Left cardiac atrium (tissue), 4 donors: ENCODE data around the gene TUBGCP4. TPM values are rescaled to one million over a fixed set of nuclear protein-coding genes. Genes with fewer than 3 reads are reported as not detected.
A peak's percentile ranks its signal among the peaks of the same experiment; 100 is the strongest.

Source experiments
- ATAC-seq, 2 donors: fragments of 200-7000 bp; cut with Tn5 transposase; one replicate each; pipeline ENCODE4 v1.9.1; 2020; ENCODE audit warnings: mild to moderate bottlenecking in 2 of 2, moderate library complexity in 2 of 2
- DNase-seq: peaks from one replicate; pipeline ENCODE4 v3.0.0-alpha.2; 2020
- intact Hi-C, 2 donors: fragments of 100-400 bp; cut with DNase I; formaldehyde crosslinking; loops; one replicate each; pipeline versions ENCODE4 v1.14.1 to v1.15.1; 2022 to 2023
- long read RNA-seq: library from polyadenylated mRNA; unstranded; transcript quantifications from one replicate; pipeline ENCODE4 v2.0.0, GENCODE V29; 2021
- total RNA-seq, 2 donors: library from RNA; stranded (reverse); fragmentation: NEBNext Ultra II Directional; extraction: Animal tissue kit (Norgen Biotek cat#: 25700); gene quantifications; one replicate each; pipeline ENCODE4 v1.2.1, GENCODE V29; 2021
- donor health status: DM: no; HTN: yes; CAD: no.
- donor health status: DM: no; HTN: yes; CAD: no; lungs with severe emphysema.
- donor health status: DM: yes; HTN: yes; CAD: no.
- donor health status: Dilated cardiomyopathy.

The TUBGCP4 gene, protein sequence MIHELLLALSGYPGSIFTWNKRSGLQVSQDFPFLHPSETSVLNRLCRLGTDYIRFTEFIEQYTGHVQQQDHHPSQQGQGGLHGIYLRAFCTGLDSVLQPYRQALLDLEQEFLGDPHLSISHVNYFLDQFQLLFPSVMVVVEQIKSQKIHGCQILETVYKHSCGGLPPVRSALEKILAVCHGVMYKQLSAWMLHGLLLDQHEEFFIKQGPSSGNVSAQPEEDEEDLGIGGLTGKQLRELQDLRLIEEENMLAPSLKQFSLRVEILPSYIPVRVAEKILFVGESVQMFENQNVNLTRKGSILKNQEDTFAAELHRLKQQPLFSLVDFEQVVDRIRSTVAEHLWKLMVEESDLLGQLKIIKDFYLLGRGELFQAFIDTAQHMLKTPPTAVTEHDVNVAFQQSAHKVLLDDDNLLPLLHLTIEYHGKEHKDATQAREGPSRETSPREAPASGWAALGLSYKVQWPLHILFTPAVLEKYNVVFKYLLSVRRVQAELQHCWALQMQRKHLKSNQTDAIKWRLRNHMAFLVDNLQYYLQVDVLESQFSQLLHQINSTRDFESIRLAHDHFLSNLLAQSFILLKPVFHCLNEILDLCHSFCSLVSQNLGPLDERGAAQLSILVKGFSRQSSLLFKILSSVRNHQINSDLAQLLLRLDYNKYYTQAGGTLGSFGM
- total RNA-seq: 10 to 100 TPM; 11.3 to 12.6 TPM
- long read RNA-seq, full-length matches to known transcripts: 12 of 29 reads
- long read RNA-seq, partial matches to known transcripts: 4 of 29 reads
- long read RNA-seq, other reads (novel, unspliced or antisense): 13 of 29 reads

DNA sequence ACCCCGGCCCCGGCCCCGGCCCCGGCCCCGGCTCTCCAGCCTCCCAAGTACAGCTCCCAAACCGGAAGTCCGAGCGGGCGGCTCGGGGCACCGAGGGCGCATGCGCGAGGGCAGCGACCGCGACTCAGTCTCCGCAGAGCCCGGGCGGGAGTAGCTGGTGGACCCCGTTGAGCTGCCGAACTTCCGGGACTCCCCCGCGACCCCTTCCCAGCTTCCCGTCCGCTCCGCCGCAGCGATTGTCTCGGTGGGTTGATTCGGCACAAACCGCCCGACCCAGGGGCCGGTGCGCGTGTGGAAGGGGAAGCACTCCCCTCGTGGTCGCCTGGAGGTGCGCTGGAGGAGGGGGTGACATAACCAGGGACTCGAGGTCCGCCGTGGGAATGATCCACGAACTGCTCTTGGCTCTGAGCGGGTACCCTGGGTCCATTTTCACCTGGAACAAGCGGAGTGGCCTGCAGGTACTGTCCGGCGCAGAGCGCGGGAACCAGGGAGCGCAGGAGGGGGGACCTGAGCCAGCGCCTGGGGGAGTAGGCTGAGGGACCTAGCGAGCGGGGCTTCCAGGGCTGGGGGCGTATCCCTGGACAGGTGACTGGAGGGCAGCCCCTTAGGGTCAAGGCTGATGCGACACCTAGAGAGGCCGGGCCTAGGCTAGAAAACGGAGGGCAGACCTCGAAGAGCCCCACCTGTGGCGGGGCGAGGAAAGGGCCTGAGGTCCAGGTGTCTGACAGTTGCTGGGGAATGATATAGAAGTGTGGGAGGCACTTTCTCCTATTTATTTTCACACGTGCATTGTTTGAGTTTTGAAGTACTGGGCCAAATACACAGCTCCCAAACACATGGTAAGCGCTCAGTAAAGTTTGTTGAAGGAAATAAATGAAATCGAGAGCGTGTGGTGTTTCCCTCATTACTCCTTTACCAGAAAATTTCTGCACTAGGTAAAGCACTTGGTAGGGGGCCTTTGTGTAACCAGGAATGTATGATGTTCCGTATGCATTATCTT lies at the start of gene TUBGCP4, which contains the start of gene ZSCAN29:
Gene TUBGCP4 (plus strand): TSS at position 127 of the 1,000 bp plus-strand sequence. CDS start 254 bp downstream, at position 381.
Gene ZSCAN29 (minus strand): TSS at position 69 of the 1,000 bp plus-strand sequence. CDS start 1,130 bp downstream, outside the sequence.
- peak; percentile 97 to 98 for ATAC-seq
- DNase-seq: peak; percentile 85
- intact Hi-C loops: loop anchor here in 1 of 2 donors (5.0 kb wide), 1 partner anchor 39 kb away; the partner anchor contains the start of gene LCMT2

DNA sequence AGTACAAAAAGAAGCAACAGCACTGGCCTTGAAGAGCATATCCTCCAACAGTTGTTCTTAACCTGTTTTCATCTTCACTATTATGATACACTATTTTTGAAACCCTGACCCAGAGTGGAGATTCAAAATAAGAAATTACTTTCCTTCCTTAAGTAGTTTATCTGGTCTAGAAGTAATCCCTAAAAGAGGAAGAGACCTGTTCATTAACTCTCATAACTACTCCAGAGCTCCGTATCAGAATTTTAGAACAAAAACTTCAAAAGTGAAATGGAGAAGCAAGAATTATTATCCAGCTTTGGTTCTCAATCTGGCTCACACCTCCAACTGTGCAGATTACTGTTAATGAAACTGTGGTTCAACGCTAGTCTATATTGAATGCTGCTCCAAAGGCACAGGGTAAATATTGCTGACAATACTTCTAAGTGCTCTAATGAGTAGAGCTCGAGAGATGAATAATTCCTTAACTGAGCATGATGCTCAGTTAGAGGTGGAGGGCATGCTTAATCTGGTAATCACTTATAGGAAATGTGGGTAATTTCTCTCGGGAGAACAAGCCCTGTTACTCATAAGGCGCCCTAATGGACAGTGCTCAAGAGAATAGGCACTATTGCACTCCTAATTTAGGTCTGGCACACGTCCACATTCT lies 45.7 kb upstream of the TUBGCP4 start:
- ATAC-seq (no peak), DNase-seq (no peak)
- intact Hi-C loops: no loop called here

- ATAC-seq: peak; percentile 8 to 14
Observed at GRCh38 chr15:43329217-43329959, 41.5 kb upstream of the TUBGCP4 start.

GRCh38 chr15:43329960-43330779 lies 40.7 kb upstream of the TUBGCP4 start, which contains the start of gene LCMT2:
Gene LCMT2, minus strand, starts transcription at chr15:43330573. Its CDS starts 84 bp downstream, at chr15:43330489.
- ATAC-seq (peak; percentile 96 to 98), DNase-seq (peak; percentile 94)
- intact Hi-C loops: loop anchor here in 1 of 2 donors (5.0 kb wide), 1 partner anchor 42 kb away; the partner anchor contains the start of genes TUBGCP4 and ZSCAN29

More at GRCh38 chr15:43329217-43329959, 41.5 kb upstream of the TUBGCP4 start:
- intact Hi-C loops: no loop called here
- peak; percentile 44 for DNase-seq

DNA sequence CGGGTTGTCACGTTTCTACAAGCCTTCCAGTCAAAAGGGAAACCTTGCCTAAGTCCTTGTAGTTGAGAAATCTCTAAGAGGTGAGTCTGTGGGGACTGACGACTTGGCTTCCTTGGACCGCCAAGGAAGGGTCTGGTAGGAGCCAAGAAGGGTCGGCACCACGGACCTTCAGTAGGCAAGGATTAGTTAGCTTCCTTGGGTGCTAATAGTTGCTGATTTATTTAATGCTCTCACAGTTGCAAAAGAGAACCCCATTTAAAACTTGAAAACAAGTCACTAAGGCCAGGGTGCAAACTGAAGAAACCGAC lies 40.2 kb upstream of the TUBGCP4 start:
- intact Hi-C loops: loop anchor here in 1 of 2 donors (5.0 kb wide), 1 partner anchor 42 kb away; the partner anchor contains the start of genes TUBGCP4 and ZSCAN29
- no peak for DNase-seq

DNA sequence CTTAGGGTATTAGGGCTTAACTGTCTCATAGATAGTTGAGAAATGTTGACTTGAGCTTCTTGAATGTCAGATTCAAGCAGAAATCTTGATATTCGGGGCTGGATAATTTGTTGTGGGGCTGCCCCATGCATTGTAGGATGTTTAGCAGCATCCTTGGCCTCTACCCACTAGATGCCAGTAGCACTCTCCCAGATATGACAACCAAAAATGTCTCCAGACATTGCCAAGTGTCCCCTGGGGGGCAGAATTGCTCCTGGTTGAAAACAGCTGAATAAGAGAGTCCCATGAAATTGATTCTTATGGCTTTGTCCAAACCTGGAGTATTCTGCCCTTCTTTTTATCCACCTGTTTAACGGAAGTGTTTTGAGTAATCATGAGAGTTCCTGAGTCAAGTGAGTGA lies 24.6 kb upstream of the TUBGCP4 start:
- DNase-seq (no peak), ATAC-seq (no peak)
- intact Hi-C loops: no loop called here

More for the DNA sequence above, 40.2 kb upstream of the TUBGCP4 start:
- no peak for ATAC-seq

DNA sequence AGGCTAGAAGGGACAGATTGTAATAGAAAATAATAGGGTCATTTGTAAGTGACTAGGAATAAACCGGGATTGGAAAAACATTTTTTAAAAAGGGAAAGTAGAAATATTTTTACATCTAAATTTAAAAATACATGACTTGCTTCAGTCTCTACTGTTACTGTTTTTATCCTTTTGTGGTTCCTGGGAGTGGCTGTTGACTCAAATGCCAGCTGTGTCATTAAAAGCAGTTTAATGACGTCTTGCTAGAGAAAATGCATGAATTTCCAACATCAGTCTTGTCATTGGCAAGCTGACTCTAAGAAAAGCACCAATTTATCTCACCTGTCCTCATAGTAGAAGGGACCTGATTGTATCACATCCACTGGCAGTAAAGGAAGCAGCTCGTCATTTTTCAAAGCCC lies 23.8 kb upstream of the TUBGCP4 start:
- no peak for DNase-seq
- intact Hi-C loops: no loop called here
- ATAC-seq: no peak

DNA sequence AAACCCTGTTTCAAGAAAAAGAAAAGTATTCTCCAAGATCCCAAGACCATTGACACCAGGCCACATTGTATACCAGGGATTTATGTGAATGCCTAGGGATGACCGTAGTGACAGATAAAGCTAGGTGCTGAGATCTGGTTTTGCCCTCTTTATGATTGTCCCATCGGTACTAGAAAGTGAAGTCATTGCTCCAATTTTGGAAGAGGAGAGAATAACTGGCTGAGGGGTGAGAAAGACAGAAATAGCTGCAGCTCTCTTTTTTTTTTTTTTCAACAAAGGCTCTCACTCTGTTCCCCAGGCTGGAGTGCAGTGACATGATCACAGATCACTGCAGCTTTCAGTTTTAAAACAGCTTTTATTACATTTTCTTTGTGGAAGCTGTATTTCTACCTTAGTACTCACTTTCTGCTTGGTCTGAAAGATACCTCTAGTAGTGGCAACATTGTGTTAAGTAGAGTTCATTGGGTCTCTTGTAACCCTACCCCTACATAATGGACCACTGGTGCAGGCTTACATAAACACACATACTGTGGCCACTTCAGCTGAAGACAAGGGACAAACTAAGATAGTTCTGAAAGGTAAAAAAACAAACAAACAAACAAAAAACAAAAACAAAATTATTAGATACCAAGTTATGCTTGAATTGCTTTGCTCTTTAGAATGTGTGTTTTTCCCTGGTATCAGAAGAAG lies 18.1 kb upstream of the TUBGCP4 start:
- ATAC-seq (peak; percentile 76 to 87), DNase-seq (no peak)
- intact Hi-C loops: no loop called here

- DNase-seq (no peak), ATAC-seq (no peak)
- intact Hi-C loops: no loop called here
Observed at GRCh38 chr15:43360821-43361220, 10.1 kb upstream of the TUBGCP4 start.

- intact Hi-C loops: no loop called here
- ATAC-seq (no peak), DNase-seq (no peak)
Observed at GRCh38 chr15:43361313-43361903, 9.5 kb upstream of the TUBGCP4 start.

DNA sequence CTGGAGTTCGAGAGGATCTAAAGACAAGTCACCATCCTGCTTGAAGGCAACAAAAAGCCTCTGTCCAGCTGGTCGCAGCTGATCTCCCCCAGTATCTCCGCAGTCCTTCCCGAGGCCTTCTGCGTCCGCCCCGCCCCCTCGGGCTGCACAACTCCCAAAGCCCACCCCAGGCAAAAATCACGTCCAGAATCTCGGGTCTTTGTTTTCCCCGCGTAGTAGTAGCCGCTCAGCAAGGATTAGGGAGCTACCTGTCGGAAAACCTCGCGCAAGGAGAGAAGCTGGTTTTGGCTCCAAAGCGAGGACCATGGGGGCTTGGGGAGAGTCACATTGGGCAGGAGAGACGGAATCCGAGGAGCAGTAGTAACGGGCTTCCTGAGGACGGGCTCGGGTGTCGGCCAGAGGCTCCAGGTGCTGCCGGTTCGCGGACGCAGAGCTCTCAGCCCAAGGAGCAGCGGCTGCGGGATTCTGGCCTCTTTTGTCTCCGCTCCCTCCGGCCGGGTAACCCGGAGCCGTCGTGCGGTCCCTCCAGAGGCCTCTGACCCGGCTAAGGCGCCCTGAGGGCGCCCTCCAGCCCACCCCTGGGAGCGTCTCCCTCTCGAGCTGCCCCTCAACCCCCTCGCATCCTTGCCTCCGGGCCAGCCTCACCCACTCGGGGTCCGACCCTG lies 459 bp upstream of the TUBGCP4 start:
- intact Hi-C loops: loop anchor here in 1 of 2 donors (5.0 kb wide), 1 partner anchor 38 kb away; the partner anchor contains the start of gene LCMT2
- ATAC-seq (peak; percentile 64 to 80), DNase-seq (peak; percentile 25)

DNA sequence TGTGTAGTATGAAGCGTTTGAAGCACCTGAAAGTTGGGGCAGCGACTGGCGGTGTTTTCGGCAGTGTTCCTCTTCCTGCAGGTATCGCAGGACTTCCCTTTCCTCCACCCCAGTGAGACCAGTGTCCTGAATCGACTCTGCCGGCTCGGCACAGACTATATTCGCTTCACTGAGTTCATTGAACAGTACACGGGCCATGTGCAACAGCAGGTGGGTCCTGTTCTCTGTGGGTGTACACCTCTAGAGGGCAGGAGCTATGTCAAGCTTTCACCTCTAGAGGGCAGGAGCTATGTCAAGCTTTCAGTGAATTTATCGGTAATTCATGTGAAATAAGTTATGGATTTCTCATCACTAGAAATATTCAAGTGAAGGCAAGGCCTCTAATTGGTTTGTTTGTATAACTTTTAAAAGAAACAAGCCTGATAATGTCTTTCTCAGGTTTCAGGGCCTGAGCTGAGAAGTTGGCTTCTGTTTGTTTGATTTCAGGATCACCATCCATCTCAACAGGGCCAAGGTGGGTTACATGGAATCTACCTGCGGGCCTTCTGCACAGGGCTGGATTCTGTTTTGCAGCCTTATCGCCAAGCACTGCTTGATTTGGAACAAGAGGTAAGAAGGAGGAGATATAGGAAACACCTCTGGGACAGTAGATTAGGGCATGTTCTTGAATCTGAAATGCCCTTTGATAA lies 5.3 kb downstream of the TUBGCP4 start:
- ATAC-seq (peak in 1 of 2 donors; percentile 33), DNase-seq (no peak)
- intact Hi-C loops: no loop called here

DNA sequence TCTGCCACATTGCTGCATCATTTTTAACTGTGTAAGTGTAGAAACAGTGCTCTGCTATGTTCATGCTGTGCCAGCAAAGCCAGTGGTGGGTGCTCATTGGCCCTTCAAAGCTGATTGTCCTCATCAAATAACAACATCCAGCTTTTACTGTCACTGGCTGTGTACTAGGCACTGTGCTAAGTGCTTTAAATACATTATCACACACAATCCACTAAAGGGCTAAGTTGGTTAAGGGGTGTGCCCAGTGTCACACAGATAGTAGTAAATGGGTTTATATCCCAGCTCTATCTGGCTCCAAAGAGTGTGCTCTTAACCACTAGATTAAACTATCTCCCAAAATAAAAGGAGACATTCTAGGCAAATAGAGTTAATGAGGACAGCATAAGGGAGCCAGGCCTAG lies 7.7 kb downstream of the TUBGCP4 start:
- DNase-seq (no peak), ATAC-seq (no peak)
- intact Hi-C loops: no loop called here

GRCh38 chr15:43382310-43382709 lies 11.4 kb downstream of the TUBGCP4 start:
- no peak for DNase-seq
- ATAC-seq: no peak
- intact Hi-C loops: no loop called here
